Measurements from ENCODE around the gene TENM3.
A peak's percentile ranks its signal among the peaks of the same experiment; 100 is the strongest.

The TENM3 gene

GRCh38 chr4:182532441-182532840 is 289.2 kb downstream of the TENM3 start:
- no peak for DNase-seq

- DNase-seq = no peak
Observed at GRCh38 chr4:182533964-182534363, 290.8 kb downstream of the TENM3 start.

- DNase-seq = no peak
Observed at GRCh38 chr4:182536221-182536811, 293.1 kb downstream of the TENM3 start.

- no peak for DNase-seq
Observed at GRCh38 chr4:182537031-182537795, 294.0 kb downstream of the TENM3 start.

GRCh38 chr4:182538031-182538430 is 294.8 kb downstream of the TENM3 start:
- DNase-seq = no peak

GRCh38 chr4:182540496-182540895 is 297.3 kb downstream of the TENM3 start:
- no peak for DNase-seq

GRCh38 chr4:182547435-182547834 is 304.2 kb downstream of the TENM3 start:
- DNase-seq = peak; percentile 72

- no peak for DNase-seq
Observed at GRCh38 chr4:182548156-182548555, 305.0 kb downstream of the TENM3 start.

GRCh38 chr4:182549356-182549755 is 306.2 kb downstream of the TENM3 start:
- no peak for DNase-seq

GRCh38 chr4:182552948-182553347 is 309.7 kb downstream of the TENM3 start:
- no peak for DNase-seq

GRCh38 chr4:182553653-182554052 is 310.5 kb downstream of the TENM3 start:
- DNase-seq = no peak

GRCh38 chr4:182554736-182555135 is 311.5 kb downstream of the TENM3 start:
- DNase-seq = no peak

- no peak for DNase-seq
Observed at GRCh38 chr4:182555997-182556418, 312.8 kb downstream of the TENM3 start.

GRCh38 chr4:182556580-182556979 is 313.4 kb downstream of the TENM3 start:
- DNase-seq = no peak

- no peak for DNase-seq
Observed at GRCh38 chr4:182560358-182560757, 317.2 kb downstream of the TENM3 start.

GRCh38 chr4:182562350-182562749 is 319.1 kb downstream of the TENM3 start:
- no peak for DNase-seq

- DNase-seq = no peak
Observed at GRCh38 chr4:182564724-182565369, 321.6 kb downstream of the TENM3 start.

GRCh38 chr4:182567119-182567518 is 323.9 kb downstream of the TENM3 start:
- DNase-seq = no peak

GRCh38 chr4:182569561-182569960 is 326.4 kb downstream of the TENM3 start:
- no peak for DNase-seq

- no peak for DNase-seq
Observed at GRCh38 chr4:182574706-182575105, 331.5 kb downstream of the TENM3 start.

- DNase-seq = no peak
Observed at GRCh38 chr4:182575225-182575624, 332.0 kb downstream of the TENM3 start.

- no peak for DNase-seq
Observed at GRCh38 chr4:182576601-182577289, 333.5 kb downstream of the TENM3 start.

GRCh38 chr4:182577411-182577810 is 334.2 kb downstream of the TENM3 start:
- no peak for DNase-seq

- DNase-seq = no peak
Observed at GRCh38 chr4:182578402-182578801, 335.2 kb downstream of the TENM3 start.

Measured in activated CD4-positive, alpha-beta T cell treated with anti-CD3 and anti-CD28 coated beads, Interleukin-2, amount 50 U/mL, for 16 hours (primary cell).